GM19452 (cell line): Measurements from ENCODE around the gene ALG9.

Experiments used
- ATAC-seq: cut with Tn5 transposase; IDR thresholded peaks from one replicate; pipeline ENCODE4 v1.9.1; 2021; ENCODE audit not compliant: unreplicated experiment

Gene ALG9

GRCh38 chr11:111836721-111837120 is 34.7 kb downstream of the ALG9 start:
- ATAC-seq: peak; percentile 85

- no peak for ATAC-seq
Measured at GRCh38 chr11:111836162-111836561, 35.2 kb downstream of the ALG9 start.

- no peak for ATAC-seq
Measured at GRCh38 chr11:111835665-111836064, 35.7 kb downstream of the ALG9 start.

GRCh38 chr11:111834432-111835163 is 36.8 kb downstream of the ALG9 start:
- no peak for ATAC-seq

- ATAC-seq: no peak
Measured at GRCh38 chr11:111833524-111833923, 37.9 kb downstream of the ALG9 start.

GRCh38 chr11:111829185-111829968 is 42.0 kb downstream of the ALG9 start:
- peak; percentile 85 for ATAC-seq

- no peak for ATAC-seq
Measured at GRCh38 chr11:111826322-111826950, 44.9 kb downstream of the ALG9 start.

GRCh38 chr11:111823629-111824028 is 47.8 kb downstream of the ALG9 start:
- no peak for ATAC-seq

GRCh38 chr11:111823131-111823530 is 48.2 kb downstream of the ALG9 start:
- ATAC-seq: no peak

- ATAC-seq: no peak
Measured at GRCh38 chr11:111819829-111820237, 51.5 kb downstream of the ALG9 start.

- no peak for ATAC-seq
Measured at GRCh38 chr11:111819161-111819828, 52.1 kb downstream of the ALG9 start.

GRCh38 chr11:111815489-111815888 is 55.9 kb downstream of the ALG9 start:
- no peak for ATAC-seq

- ATAC-seq: no peak
Measured at GRCh38 chr11:111814557-111815320, 56.6 kb downstream of the ALG9 start.

- ATAC-seq: no peak
Measured at GRCh38 chr11:111814106-111814505, 57.3 kb downstream of the ALG9 start.

GRCh38 chr11:111812211-111812610 is 59.2 kb downstream of the ALG9 start:
- ATAC-seq: no peak

- no peak for ATAC-seq
Measured at GRCh38 chr11:111811445-111811844, 59.9 kb downstream of the ALG9 start.

- ATAC-seq: no peak
Measured at GRCh38 chr11:111808834-111809233, 62.5 kb downstream of the ALG9 start.

GRCh38 chr11:111808063-111808588 is 63.3 kb downstream of the ALG9 start:
- ATAC-seq: no peak

- no peak for ATAC-seq
Measured at GRCh38 chr11:111807076-111807475, 64.3 kb downstream of the ALG9 start.

GRCh38 chr11:111801135-111801534 is 70.2 kb downstream of the ALG9 start:
- no peak for ATAC-seq
